GM12891 (cell line): ENCODE data around the gene PON2.

ENCODE experiments used
- PAX5 ChIP-seq: IDR thresholded peaks from 2 replicates; pipeline ENCODE4 v1.6.1; 2011; ENCODE audit warnings: low read length, moderate library complexity, mild to moderate bottlenecking; ENCODE audit not compliant: insufficient read depth, severe bottlenecking
- POLR2A ChIP-seq: IDR thresholded peaks from 2 replicates; pipeline ENCODE4 v1.6.1; 2011; ENCODE audit warnings: low read depth, low read length, control low read depth
- POLR2AphosphoS5 ChIP-seq: IDR thresholded peaks from 2 replicates; pipeline ENCODE4 v1.6.1; 2011; ENCODE audit warnings: low read depth, low read length, control low read depth
- POU2F2 ChIP-seq: IDR thresholded peaks from 2 replicates; pipeline ENCODE4 v1.6.1; 2011; ENCODE audit warnings: low read depth, mild to moderate bottlenecking, control low read depth, low read length, moderate library complexity
- SPI1 ChIP-seq: IDR thresholded peaks from 2 replicates; pipeline ENCODE4 v1.6.1; 2011; ENCODE audit warnings: low read depth, low read length, control low read depth
- TAF1 ChIP-seq: IDR thresholded peaks from 2 replicates; pipeline ENCODE4 v1.6.1; 2011; ENCODE audit warnings: low read depth, low read length, control low read depth

DNA sequence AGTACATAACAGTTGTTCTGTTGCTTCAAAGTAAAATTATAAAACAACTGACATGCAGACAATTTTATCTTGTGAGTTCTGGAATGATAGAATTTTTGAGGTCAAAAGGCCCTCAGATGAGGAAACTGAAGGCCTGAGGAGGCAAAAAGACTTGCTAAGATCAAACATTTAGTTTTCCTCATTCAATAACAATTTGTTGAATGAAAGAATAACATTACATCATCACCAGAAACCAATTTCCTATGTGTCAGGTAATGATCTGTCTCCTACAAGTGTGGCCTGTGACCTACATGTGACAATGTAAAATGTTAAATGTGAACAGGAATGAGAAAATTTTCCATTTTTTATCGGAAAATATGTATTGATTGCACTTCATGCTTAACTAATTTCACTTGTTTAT lies 34.4 kb upstream of the PON2 start:
- TF ChIP-seq POLR2A (no peak), TAF1 (no peak), POLR2AphosphoS5 (no peak), POU2F2 (no peak), SPI1 (no peak), PAX5 (no peak)
